Midbrain (tissue), 1 donor: ENCODE measurements around the gene APOD.
A peak's percentile ranks its signal among the peaks of the same experiment; 100 is the strongest.

Experiments used
- DNase-seq: peaks from one replicate; lab custom pipeline; 2025; lab: John Stamatoyannopoulos, UW

The APOD gene

GRCh38 chr3:195587406-195587805 lies 3.7 kb upstream of the APOD start:
- no peak for DNase-seq

GRCh38 chr3:195584543-195584870 lies 767 bp upstream of the APOD start:
- no peak for DNase-seq

GRCh38 chr3:195582947-195583346 lies 793 bp downstream of the APOD start:
- DNase-seq, result peak; percentile 40

GRCh38 chr3:195580744-195581443 lies 2.8 kb downstream of the APOD start:
- DNase-seq, result peak; percentile 69

- no peak for DNase-seq
Measured at GRCh38 chr3:195579281-195579680, 4.5 kb downstream of the APOD start.

GRCh38 chr3:195578565-195578964 lies 5.2 kb downstream of the APOD start:
- DNase-seq, result no peak

GRCh38 chr3:195577645-195578177 lies 6.0 kb downstream of the APOD start:
- no peak for DNase-seq

GRCh38 chr3:195574497-195575304 lies 9.0 kb downstream of the APOD start:
- no peak for DNase-seq

GRCh38 chr3:195573611-195574496 lies 9.9 kb downstream of the APOD start:
- no peak for DNase-seq

GRCh38 chr3:195571361-195571760 lies 12.4 kb downstream of the APOD start:
- DNase-seq, result no peak

DNA sequence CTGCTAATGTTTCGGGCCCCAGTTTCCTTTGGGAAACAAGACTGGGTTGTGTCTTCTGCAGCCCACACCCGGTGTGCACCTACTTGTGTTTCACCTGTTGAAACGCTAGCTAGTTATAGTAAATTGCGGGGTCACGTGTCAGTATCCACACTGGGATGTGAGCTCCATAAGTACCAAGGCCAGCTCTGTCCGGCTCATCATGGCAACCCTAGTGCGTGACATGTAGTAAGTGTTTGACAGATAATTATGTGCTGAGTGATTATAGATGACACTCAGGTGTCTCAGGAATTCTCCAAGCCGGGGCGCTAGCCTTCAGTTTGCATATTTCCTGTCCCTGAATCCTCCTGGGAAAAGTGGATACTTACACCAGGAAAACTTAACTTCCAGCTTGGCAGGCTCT lies 12.8 kb downstream of the APOD start:
- DNase-seq, result no peak

DNA sequence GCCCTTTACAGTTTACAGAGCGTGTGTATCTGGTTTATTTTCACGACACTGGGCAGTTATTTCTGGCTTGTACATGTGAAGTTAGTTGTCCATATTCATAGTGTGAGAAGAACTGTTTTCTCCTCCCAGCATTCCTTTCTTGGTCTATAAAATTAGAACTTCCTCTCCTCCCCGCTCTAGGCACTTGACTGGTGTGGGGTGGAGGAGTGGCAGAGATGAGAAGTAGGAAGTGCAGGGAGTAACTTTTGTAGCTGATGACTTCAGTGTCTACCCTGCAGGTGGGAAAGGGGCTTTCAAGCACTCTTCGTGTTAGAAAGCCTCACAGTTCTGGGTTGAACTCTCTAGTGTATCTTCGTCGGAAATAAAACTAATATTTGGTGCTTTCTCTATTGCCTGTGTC lies 13.4 kb downstream of the APOD start:
- no peak for DNase-seq

GRCh38 chr3:195568630-195569029 lies 15.1 kb downstream of the APOD start:
- DNase-seq, result no peak

- DNase-seq, result no peak
Measured at GRCh38 chr3:195566797-195567196, 16.9 kb downstream of the APOD start.

DNA sequence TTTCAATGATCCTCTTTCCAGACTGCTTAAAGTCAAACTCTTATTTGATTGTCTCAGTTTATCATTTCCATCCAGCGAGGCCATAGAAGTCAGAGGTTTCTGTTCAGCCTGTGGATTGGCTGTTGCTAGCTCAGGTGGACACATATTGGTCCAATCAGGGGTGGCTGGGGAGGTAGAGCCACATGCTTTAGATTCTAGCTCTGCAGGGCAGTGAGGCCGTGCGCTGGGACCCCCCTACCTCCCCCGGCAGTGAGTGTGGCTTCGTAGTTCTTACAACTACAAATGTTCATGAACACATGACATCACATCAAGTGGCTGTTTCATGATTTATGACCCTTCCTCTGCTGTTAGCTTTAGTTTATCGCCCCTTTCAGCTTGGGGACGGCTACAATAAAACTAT lies 18.0 kb downstream of the APOD start:
- no peak for DNase-seq

DNA sequence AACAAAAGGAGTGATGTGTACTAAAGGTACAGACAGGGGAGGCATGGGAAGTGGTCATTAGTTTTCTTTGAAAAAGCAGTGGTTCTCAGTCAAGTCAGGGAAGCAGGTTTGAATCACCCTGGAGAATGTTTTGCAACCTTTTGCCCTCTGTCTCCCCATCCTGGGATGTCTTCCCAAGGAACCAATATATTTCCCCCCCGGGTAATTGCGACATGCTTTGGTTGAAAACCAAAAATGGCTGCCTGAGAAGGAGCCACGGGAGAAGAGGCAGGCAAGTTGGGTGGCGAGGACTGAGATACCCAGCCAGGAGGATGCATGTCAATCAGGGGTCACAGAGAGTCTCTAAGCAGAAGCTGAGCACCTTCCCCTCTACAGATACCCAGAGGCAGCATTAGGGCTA lies 20.4 kb downstream of the APOD start:
- no peak for DNase-seq

- no peak for DNase-seq
Measured at GRCh38 chr3:195559723-195560409, 23.9 kb downstream of the APOD start.

DNA sequence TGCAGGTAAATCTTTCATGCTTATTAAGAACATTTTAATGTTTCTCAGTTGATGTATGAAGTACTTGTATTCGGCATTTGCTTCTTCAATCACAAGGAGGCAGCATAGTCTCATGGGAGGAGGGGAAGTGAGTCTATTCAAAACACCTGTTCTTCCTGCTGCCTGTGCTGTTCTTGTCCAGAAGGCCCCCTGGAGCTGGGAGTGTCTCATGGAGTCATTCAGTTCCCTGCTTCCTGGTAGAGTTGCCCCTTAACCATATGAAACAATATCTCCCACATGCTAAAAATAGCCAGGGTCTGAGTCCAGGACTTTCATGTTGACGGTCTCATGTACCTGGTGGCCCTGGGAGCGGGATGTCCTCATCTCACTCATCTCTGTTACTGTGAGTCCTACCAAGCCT lies 25.1 kb downstream of the APOD start:
- no peak for DNase-seq

- no peak for DNase-seq
Measured at GRCh38 chr3:195557322-195557721, 26.4 kb downstream of the APOD start.

- DNase-seq, result peak; percentile 36
Measured at GRCh38 chr3:195556390-195556789, 27.4 kb downstream of the APOD start.

- no peak for DNase-seq
Measured at GRCh38 chr3:195555110-195555509, 28.6 kb downstream of the APOD start.

- DNase-seq, result no peak
Measured at GRCh38 chr3:195554458-195554857, 29.3 kb downstream of the APOD start.
